ENCODE results near the gene CUX1.

CUX1 gene

DNA sequence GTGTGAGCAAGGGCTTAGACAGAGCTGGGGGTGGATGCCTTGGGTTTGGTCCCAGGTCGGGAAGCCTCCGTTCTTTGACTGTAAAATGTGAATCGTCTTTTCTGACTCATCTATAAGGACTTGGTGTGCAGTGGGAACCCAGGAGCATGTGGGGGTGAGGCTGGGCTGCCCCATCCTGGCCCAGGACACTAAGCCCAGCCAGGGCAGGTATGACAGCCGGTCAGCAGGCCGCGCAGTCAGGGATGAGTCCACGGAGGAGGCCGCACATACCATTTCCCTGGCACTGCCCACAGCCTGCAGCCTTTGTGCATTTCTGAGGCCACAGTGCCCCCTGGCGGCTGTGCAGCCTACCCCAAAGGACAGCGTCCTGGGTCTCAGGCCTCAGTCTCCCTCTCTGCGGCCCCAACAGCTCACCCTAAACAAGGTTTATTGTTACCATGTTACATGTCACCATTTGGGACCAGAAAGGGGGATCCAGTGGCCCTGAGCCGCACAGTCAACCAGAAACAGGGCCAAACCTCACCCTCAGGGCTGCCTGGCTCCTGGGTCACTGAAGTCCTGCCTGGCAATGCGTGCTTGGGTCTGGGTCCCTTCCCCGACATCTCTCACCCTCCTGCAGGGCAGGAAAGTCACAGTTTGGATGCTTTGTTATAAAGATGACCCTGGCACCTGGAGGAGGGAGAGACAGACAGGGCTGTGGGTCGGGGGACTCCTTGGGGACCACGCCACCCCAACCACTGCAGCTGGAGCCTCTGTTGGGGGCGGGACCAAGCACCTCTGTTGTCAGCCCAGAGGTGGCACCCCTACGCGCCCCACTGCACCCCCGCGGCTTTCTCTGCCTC, 454.9 kb downstream of the CUX1 start:
- peak; percentile 80 for DNase-seq (ENCODE audit: low spot score)

DNA sequence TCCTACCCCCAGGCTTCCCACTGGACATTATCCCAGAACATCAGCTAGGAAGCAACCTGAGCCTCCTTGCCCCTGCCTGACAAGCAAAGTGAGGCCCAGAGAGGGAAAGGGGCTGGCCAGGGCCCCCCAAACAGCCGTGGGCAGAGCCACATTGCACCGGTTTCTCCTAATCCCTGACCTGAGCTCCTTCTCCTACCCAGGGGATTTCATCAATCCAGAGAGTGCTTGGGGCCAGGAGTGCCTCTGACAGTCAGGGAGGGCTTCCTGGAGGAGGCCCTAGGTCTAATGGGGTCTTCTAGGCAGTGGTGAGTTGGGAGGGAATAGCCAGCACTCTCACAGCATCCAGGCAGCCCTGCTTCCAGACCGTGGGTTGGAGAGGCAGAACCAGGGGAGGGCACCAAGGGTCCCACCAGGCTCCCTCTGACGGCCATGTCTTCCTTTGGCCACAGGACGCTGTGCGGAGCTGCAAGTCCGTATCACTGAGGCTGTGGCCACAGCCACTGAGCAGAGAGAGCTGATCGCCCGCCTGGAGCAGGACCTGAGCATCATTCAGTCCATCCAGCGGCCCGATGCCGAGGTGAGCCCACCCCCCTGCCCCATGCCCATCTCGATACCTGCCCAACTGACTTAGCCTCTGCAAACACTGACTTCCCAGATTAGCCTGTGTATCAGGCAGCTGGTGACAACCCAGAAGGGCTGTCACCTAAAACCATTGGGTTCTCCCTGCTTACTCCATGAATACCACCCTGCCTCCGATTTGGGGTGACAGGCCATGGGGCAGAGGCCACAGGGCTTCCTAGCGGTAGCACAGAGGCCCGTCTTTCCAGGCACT, 455.7 kb downstream of the CUX1 start:
- DNase-seq (ENCODE audit: low spot score) = no peak

DNA sequence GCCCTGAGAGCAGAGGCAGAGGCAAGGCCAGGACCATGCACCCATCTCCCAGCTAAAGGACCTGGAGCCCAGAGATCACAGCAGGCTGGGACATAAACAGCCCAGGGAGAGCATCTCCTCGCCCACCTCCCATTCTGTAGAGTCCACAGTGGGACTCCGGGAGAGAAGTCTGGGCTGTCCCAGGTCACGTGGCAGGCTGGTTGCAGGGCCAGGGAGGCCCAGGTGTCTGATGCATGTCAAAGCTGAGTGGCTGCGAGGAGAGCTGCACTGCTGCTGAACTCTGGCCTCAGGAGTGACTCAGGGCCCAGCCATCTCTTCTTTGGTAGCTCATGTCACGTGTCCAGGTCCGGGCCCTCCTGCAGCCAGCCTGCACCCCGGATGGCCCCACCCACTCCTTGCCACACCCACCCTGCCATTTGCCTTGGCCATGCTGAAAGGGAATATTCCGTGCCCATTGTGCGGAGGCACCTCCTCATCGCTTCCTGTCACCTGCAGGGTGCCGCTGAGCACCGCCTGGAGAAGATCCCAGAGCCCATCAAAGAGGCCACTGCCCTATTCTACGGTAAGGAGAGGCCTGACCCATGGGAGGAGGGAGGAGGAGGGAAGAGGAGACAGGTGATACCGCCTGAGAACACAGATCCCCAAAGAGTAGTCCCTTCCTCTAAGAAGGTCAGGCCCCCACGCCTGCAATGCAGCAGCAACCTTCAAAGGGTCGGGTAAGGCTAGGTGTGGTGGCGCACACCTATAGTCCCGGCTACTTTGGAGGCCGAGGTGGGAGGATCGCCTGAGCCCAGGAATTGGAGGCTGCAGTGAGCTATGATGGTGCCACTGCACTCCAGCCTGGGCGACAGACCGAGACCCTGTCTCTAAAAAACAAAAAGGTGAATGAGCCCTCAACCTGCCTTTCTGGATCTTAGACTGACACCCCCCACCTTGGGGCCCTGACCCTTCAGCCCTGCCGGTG, 456.6 kb downstream of the CUX1 start:
- DNase-seq (ENCODE audit: low spot score) = peak; percentile 82

DNA sequence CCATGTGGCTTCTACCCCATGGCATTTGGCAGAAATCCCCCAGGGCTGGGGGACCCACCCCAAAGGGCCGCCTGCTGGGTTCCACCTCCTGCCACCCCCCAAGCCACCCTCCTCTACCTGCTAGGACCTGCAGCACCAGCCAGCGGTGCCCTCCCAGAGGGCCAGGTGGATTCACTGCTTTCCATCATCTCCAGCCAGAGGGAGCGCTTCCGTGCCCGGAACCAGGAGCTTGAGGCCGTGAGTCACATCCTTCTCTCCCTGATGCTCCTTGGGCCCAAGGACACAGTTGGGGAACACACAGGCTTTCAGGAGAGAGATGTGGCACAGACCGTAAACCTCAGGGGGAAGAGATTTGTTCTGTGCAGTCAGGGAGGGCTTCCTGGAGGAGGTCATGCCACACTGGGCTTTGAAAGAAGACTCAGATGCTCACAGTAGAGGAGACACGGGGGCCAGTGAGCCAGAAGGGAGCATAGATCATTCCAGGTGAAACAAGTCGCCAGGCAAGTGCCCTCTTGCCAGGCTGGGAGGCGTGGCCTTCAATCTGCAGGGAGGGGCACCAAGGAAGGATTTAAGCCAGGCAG, 457.8 kb downstream of the CUX1 start:
- DNase-seq (ENCODE audit: low spot score) = no peak

DNA sequence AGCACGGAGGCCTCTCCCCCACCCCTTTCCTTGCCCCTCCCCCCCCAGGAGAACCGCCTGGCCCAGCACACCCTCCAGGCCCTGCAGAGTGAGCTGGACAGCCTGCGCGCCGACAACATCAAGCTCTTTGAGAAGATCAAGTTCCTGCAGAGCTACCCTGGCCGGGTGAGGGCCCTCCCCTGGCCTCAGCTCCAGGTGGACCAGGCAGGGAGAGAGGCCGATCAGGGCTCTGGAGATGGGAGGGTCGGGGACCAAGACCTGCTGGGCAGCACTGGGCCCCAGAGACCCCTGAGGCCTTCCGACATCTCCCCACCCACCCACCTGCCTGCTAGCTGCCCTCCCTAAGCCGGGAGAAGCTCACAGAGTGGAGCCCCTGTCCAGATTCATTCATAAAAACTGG, 460.5 kb downstream of the CUX1 start:
- no peak for DNase-seq (ENCODE audit: low spot score)

DNA sequence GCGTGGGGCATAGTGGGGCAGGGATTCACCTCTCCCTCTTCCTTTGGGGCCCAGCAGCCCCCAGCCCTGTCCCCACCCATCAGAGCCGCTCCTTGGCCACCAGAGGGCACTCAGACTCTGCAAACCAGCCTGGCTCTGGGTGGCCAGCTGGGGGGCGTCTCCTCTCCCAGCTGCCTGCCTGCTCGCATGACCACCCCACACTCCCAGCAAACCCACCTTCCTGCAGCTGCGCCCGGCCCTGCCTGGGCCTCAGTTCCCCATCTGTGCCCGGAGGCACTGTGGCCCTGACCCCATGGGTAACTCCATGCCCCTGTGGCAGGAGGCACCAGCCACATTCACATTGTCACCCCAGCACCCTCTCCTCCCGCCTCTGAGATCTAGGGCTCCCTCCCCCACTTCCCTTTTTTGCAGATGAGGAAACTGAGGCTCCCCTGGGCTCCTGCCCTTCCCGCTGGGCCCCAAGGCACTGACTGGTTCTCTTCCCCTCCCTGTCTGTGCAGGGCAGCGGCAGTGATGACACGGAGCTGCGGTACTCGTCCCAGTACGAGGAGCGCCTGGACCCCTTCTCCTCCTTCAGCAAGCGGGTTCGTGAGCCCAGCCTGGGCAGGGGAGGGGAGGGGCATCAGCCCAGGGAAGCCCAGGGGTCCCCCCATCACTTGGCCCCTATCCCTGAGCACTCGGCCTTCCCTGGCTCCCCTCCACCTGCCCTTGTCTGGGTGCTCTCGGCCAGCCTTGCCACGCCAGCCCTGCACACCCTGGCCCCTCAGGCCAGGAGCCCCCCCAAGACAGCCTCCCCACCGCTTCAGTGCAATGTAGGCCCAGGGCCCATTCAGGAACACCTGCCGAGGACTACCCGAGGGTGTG, 462.3 kb downstream of the CUX1 start:
- peak; percentile 57 for DNase-seq (ENCODE audit: low spot score)

DNA sequence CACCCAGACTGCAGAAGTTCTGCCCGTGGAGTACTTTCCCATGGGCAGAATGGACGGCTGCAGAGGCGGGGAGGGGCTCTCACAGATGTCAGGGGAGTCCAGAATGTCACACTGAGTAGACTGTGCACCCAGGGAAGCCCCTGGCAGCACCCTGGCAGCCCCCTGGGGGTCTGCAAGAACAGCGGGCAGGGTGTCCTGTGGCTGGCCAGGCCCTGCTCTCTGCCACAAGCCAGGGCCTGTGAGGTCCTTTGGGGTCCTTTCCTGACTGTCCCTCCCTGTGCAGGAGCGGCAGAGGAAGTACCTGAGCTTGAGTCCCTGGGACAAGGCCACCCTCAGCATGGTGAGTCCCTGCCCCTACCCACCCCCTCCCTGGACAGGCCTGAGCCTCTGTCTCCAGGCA, 463.1 kb downstream of the CUX1 start:
- DNase-seq (ENCODE audit: low spot score) = no peak

DNA sequence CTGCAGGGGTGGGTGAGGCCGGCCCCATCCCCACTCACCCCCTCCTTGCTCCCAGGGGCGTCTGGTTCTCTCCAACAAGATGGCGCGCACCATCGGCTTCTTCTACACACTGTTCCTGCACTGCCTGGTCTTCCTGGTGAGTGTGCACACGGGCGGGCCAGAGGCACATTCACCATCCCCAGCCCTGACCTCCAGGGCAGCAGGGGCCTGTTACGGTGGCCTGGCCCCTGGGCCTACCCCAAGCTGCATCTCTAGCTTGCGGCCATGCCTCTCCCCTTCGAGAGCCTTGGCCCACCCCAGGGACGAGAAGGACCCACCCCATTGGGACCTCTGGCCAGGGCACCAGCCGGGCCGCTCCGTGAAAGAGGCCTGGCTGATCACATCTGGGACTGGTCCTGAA, 464.4 kb downstream of the CUX1 start:
- no peak for DNase-seq (ENCODE audit: low spot score)

DNA sequence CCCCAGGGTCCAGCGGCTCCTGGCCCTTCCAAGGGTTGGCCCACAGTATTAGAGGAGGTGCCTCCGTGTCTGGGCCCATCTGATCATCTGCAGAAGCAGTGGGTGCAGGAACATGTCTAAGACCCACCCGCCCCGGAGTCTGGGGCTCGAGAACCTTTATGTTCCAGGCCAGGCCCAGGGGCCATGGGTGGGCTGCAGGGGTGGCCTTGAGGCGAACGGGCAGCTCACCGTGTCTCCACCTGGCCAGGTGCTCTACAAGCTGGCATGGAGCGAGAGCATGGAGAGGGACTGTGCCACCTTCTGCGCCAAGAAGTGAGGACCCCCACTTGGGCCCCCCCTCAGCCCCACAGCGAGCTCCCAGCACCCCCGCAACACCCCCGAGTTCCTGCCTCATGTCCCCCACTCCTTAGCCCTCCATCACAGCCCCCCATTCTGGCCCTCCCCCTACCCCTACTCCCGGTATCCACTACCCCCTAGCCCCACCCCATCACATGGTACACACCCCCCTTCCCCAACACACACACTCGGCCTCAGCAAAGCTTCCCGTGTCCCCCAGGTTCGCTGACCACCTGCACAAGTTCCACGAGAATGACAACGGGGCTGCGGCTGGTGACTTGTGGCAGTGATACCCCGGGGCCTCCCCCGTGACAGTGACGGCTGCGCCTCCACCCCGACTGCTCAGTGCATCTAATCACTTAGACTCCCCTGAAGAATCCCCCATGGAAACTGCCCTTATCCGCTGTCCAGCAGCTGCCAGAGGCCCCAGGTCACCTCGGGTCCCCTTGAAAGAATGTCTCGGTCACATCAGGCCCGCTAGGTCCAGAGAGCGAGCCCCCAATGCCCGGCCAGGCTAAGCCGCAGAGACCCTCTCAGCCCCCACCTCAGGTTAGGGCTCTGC, 465.3 kb downstream of the CUX1 start:
- no peak for DNase-seq (ENCODE audit: low spot score)

DNA sequence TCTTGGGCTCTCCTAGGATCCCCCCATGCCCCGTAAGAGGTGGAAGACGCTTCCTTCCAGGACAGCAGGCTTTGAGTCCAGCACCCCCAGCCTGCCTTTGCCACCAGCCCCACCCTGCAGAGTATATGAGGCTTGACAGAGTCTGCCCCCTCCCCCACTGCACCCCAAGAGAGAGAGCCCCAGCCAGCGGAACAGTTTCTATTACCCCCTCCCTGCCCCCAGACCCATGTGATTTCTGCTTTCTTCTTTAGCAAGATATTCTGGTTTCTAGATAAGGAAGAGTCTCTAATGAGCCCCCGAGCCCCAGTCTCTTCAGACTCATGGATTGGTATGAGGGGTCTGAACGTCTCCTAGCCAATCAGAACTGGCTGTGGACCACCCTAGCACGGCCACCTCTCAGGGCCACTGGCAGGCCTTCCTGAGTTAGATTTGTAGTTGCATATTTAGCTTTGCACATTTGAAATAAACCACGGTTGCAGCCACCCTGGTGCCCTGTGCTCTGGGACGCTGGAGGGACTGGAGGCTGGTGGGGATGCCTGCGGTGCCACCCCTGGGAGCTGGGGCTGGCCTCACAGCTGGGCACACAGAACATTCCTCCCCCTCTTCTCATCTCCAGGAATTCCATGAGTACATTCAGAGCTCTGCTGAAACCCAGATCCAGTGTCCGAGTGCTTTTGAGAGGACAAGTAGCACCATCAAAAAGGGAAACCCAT, 466.2 kb downstream of the CUX1 start:
- DNase-seq (ENCODE audit: low spot score) = no peak

DNA sequence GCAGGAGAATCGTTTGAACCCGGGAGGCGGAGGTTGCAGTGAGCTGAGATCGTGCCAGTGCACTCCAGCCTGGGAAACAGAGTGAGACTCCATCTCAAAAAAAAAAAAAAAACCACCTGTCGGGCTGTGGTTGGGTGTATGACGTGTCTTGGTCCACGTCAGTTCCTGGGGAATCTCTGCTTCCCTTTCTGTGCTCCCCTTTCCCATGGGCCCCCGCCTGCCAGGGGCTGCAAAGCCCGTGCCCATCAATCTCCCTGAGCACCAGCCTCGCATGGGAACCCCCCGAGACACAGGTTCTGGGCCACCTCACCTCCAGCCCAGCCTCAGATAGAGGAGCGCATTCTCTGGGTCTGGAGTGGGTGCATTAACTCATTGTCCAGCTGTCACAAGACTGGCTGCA, 467.0 kb downstream of the CUX1 start:
- DNase-seq (ENCODE audit: low spot score) = no peak

DNA sequence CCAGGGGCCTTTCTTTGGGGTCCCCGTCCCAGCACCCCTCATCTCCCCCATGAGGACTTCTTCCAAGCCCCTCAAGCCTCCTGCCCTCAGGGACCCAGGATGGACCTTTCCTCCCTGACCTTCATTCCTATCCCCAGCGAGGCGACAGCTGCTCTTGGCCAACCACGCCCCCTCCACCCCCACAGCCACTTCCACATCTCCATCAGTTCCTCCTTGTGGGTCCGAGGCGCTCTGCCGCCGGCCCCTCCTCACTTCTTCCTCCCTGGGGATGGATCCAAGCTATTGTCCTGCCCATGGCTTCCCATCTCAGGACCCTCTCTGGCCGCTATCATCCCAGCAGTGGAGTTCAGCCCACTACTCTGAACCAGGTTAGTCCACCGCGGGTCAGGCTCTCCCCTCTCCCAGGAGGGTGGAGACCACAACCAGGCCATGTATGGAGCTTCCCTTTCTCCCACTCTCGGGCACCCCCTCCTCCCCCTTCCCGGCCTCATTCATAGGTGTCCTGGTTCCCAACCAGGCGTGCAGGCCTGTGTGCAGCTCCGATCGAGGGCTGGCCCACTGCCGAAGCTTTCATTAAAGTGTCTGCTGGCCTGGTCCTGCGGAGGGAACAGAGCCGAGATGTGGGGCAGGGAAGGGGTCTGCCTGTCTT, 467.6 kb downstream of the CUX1 start:
- DNase-seq (ENCODE audit: low spot score) = no peak

DNA sequence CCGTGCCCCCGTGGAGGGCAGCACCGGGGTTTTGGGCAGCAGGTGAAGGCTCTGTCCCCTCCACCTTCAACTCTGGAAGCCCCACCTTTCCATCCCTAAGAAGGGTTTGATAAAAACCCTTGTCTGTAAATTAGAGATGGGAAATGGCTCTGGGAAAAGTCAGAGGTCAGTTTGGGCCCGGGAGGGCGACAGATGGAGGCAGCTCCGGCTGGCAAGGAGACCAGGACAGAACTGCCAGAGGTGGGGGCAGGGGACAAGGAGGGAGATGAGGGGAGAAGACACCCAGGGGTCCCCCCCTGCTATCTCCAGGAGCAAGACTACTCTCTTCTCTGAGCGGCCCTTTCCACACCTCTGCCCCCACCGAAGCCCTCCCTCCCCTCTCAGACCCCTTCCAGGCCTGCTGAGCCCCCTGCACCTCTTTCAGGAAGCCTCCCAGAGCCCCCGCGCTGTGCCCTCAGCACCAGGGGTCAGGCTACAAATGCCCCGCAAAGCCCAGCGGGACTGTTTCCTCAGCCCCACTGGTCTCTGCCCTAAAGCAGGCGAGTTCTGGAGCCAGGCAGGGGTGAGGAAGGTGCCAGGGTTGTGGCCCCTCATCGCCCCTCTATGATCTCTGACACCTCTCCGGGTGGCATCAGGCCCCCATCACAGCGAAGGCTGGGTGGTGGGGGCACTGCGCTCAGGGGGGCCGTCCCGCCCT, 468.3 kb downstream of the CUX1 start:
- no peak for DNase-seq (ENCODE audit: low spot score)

DNA sequence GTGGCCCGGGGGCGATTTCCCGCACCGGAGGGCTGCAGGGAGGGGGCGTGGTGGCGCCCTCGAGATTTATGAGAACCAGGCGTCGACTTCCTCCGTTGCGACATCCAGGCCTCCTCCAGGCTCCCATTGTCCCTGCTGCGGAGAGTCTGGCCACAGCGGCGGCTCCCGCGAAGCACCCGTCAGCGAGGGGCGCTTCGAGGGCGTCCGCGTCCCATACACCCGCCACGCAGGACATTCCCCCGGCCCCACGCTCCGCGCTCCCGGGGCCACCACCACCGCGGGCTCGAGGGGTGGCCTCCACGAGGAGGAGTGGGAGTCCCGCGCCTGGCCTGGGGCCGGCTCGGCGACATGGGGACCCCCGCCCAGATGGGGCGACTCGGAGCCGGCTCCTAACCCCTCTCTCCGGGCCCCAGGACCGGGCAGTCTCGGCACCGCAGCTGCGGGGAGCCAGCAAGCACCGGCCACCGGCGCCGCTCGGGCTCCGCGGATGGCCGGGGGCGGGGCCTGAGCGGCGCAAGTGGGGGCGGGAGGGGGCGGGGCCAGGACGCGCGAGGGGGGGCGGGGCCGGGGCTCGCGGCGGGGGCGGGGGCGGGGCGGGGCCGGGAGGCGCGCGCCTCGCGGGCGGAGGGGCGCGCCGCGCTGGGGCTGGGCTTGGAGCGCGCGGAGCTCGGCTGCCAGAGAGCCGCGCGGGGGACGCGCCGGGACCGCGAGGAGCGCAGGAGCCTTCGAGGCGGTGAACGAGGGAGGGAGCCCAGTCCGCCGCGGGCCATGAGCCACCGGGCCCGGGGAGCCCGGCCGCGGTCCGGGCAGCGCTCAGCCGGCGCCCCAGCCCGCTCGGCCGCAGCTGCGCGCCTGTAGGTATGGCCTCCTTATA, 469.0 kb downstream of the CUX1 start, which contains the start of gene SH2B2:
Gene SH2B2, plus strand, starts transcription at position 632 of the 874 bp plus-strand sequence. CDS start 13,683 bp downstream, outside the sequence.
- DNase-seq (ENCODE audit: low spot score) = peak; percentile 57

DNA sequence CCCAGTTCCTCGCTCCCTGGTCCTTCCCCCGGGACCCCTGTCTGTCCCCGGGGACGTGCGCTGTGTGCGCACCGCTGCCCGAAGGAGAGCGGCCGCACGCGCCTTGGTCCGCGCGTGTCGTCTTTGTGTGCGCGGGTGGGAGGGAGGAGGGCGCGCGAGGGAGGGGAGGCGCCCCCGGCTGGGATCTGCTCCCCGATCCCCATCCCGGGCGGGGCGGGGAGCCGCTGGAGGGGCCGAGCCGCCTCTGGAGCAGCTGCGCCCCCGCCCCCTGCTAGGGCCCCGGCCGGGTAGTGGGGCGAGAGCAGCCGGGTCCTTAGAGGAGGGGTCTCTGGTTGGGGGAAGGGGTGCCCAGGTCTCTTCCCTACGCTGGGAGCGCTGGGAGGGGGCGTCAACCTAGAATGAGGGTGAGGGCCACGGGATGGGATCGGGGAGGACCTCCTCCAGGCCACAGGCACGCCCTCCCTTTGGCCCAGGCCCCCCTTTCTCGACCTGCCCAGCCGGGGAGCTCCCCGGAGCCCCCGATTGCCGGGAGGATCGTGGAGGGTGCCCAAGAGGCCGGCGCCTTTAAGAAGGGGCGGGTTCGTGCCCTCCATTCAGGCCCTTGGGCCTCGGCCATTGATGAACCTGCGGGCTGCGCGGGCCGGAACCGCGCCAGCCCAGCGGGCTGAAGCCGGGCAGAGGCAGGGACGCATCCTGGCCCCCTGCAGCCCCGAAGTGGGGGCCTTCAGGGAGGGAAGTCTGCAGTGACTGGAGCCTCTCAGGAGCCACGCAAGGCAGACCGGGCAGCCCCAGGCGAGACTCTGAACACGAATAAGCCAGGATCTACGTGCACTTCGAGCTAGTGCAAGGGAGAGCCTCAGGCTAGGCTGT, 469.9 kb downstream of the CUX1 start:
- DNase-seq (ENCODE audit: low spot score) = peak; percentile 34

DNA sequence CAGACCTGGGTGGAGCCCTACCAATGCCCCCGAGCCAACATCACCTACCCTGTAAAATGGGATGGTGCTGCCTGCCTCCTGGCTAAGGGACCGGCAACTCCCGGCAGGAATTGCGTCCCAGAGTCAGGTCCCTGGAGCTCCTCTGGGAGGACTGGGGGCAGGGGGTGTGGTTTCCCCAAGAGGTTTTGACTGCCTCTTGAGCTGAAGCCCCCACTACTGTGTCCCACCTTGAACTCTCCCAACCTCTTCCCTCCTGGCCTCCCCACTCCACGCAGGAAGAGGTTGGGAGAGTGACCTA, 470.5 kb downstream of the CUX1 start:
- DNase-seq (ENCODE audit: low spot score) = no peak
